Epidermal melanocyte (primary cell): ENCODE measurements around the gene RGS8.

ENCODE experiments used
- DNase-seq: peaks from one replicate; pipeline ENCODE4 v3.0.0; 2011; ENCODE audit warnings: low spot score; ENCODE audit not compliant: insufficient read length

RGS8 gene

GRCh38 chr1:182641561-182641960 is 42.8 kb downstream of the RGS8 start:
- no peak for DNase-seq

- DNase-seq: no peak
Observed at GRCh38 chr1:182639330-182639729, 45.1 kb downstream of the RGS8 start.

- no peak for DNase-seq
Observed at GRCh38 chr1:182637769-182638168, 46.6 kb downstream of the RGS8 start.

GRCh38 chr1:182635871-182636270 is 48.5 kb downstream of the RGS8 start:
- no peak for DNase-seq
